ENCODE data around the gene ESR2. TPM values are rescaled to one million over a fixed set of nuclear protein-coding genes. Genes with fewer than 3 reads are reported as not detected.

ESR2 gene
- total RNA-seq, 1 experiment from 2014 or later: not detected

GRCh38 chr14:64208261-64208660, 85.9 kb downstream of the ESR2 start:
- no peak for DNase-seq (ENCODE audit: low spot score)
- in situ Hi-C loops (cut with HindIII; ENCODE audit: low sequenced_read_pairs): no loop called here

- in situ Hi-C loops (cut with HindIII; ENCODE audit: low sequenced_read_pairs): no loop called here
- DNase-seq (ENCODE audit: low spot score): peak; percentile 66
Observed at GRCh38 chr14:64203366-64204006, 90.7 kb downstream of the ESR2 start.

GRCh38 chr14:64202716-64203115, 91.5 kb downstream of the ESR2 start:
- DNase-seq (ENCODE audit: low spot score): peak; percentile 81
- in situ Hi-C loops (cut with HindIII; ENCODE audit: low sequenced_read_pairs): no loop called here

- in situ Hi-C loops (cut with HindIII; ENCODE audit: low sequenced_read_pairs): no loop called here
- DNase-seq (ENCODE audit: low spot score): peak; percentile 83
Observed at GRCh38 chr14:64201921-64202545, 92.1 kb downstream of the ESR2 start.

GRCh38 chr14:64201296-64201695, 92.9 kb downstream of the ESR2 start:
- in situ Hi-C loops (cut with HindIII; ENCODE audit: low sequenced_read_pairs): no loop called here
- DNase-seq (ENCODE audit: low spot score): no peak

- in situ Hi-C loops (cut with HindIII; ENCODE audit: low sequenced_read_pairs): no loop called here
- no peak for DNase-seq (ENCODE audit: low spot score)
Observed at GRCh38 chr14:64200170-64200569, 94.0 kb downstream of the ESR2 start.

GRCh38 chr14:64198486-64198885, 95.7 kb downstream of the ESR2 start:
- in situ Hi-C loops (cut with HindIII; ENCODE audit: low sequenced_read_pairs): no loop called here

GRCh38 chr14:64197996-64198395, 96.2 kb downstream of the ESR2 start:
- in situ Hi-C loops (cut with HindIII; ENCODE audit: low sequenced_read_pairs): no loop called here
- peak; percentile 70 for DNase-seq (ENCODE audit: low spot score)

More at GRCh38 chr14:64198486-64198885, 95.7 kb downstream of the ESR2 start:
- peak; percentile 76 for DNase-seq (ENCODE audit: low spot score)

- in situ Hi-C loops (cut with HindIII; ENCODE audit: low sequenced_read_pairs): no loop called here
- peak; percentile 91 for DNase-seq (ENCODE audit: low spot score)
Observed at GRCh38 chr14:64196814-64197411, 97.3 kb downstream of the ESR2 start.

GRCh38 chr14:64196056-64196455, 98.1 kb downstream of the ESR2 start:
- DNase-seq (ENCODE audit: low spot score): peak; percentile 55
- in situ Hi-C loops (cut with HindIII; ENCODE audit: low sequenced_read_pairs): no loop called here

- DNase-seq (ENCODE audit: low spot score): no peak
- in situ Hi-C loops (cut with HindIII; ENCODE audit: low sequenced_read_pairs): no loop called here
Observed at GRCh38 chr14:64195199-64195598, 99.0 kb downstream of the ESR2 start.

GRCh38 chr14:64194404-64194803, 99.8 kb downstream of the ESR2 start:
- in situ Hi-C loops (cut with HindIII; ENCODE audit: low sequenced_read_pairs): no loop called here
- DNase-seq (ENCODE audit: low spot score): no peak

- in situ Hi-C loops (cut with HindIII; ENCODE audit: low sequenced_read_pairs): no loop called here
- no peak for DNase-seq (ENCODE audit: low spot score)
Observed at GRCh38 chr14:64193821-64194220, 100.3 kb downstream of the ESR2 start.

- in situ Hi-C loops (cut with HindIII; ENCODE audit: low sequenced_read_pairs): no loop called here
- DNase-seq (ENCODE audit: low spot score): no peak
Observed at GRCh38 chr14:64191756-64192155, 102.4 kb downstream of the ESR2 start.

- no peak for DNase-seq (ENCODE audit: low spot score)
- in situ Hi-C loops (cut with HindIII; ENCODE audit: low sequenced_read_pairs): no loop called here
Observed at GRCh38 chr14:64190974-64191502, 103.1 kb downstream of the ESR2 start.

- in situ Hi-C loops (cut with HindIII; ENCODE audit: low sequenced_read_pairs): no loop called here
- no peak for DNase-seq (ENCODE audit: low spot score)
Observed at GRCh38 chr14:64187331-64187730, 106.8 kb downstream of the ESR2 start.

- in situ Hi-C loops (cut with HindIII; ENCODE audit: low sequenced_read_pairs): no loop called here
- no peak for DNase-seq (ENCODE audit: low spot score)
Observed at GRCh38 chr14:64186231-64187129, 107.7 kb downstream of the ESR2 start.

GRCh38 chr14:64185184-64185583, 109.0 kb downstream of the ESR2 start:
- DNase-seq (ENCODE audit: low spot score): no peak
- in situ Hi-C loops (cut with HindIII; ENCODE audit: low sequenced_read_pairs): no loop called here

- in situ Hi-C loops (cut with HindIII; ENCODE audit: low sequenced_read_pairs): no loop called here
- peak; percentile 30 for DNase-seq (ENCODE audit: low spot score)
Observed at GRCh38 chr14:64184103-64184729, 110.0 kb downstream of the ESR2 start.
